Activated gamma-delta T cell (primary cell): ENCODE measurements around the gene PARL.

Experiments
- DNase-seq: peaks from one replicate; lab custom pipeline; 2025; lab: John Stamatoyannopoulos, UW

PARL gene

DNA sequence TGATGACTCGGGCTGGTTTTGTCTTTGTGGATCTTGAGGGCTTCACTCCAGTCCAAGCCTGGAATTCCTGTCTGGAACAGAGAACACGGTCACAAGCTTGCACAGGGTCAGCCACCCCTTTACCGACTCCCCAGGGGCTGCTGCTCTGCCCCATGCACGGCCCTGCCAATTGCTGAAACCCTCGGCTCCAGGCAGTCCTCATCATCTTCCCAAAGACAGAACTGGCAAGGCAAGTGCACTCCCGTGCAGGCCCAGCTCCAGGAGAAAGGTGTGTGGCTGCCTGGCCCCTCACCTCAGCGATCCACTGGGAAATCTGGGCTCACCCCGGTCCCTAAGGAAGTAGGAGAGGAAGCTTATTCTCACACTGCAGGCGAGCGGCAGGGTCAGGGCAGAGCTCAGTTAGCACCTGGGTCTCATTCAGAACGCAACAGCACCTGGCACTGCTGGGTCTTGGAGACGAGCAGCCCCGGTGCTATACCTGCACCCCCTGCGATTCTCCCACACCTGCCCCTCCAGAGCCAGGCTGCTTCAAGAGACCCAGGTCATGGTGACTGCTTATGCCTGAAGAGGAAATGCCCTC, 66.5 kb downstream of the PARL start:
- no peak for DNase-seq

GRCh38 chr3:183817639-183818038, 67.0 kb downstream of the PARL start:
- DNase-seq: no peak

DNA sequence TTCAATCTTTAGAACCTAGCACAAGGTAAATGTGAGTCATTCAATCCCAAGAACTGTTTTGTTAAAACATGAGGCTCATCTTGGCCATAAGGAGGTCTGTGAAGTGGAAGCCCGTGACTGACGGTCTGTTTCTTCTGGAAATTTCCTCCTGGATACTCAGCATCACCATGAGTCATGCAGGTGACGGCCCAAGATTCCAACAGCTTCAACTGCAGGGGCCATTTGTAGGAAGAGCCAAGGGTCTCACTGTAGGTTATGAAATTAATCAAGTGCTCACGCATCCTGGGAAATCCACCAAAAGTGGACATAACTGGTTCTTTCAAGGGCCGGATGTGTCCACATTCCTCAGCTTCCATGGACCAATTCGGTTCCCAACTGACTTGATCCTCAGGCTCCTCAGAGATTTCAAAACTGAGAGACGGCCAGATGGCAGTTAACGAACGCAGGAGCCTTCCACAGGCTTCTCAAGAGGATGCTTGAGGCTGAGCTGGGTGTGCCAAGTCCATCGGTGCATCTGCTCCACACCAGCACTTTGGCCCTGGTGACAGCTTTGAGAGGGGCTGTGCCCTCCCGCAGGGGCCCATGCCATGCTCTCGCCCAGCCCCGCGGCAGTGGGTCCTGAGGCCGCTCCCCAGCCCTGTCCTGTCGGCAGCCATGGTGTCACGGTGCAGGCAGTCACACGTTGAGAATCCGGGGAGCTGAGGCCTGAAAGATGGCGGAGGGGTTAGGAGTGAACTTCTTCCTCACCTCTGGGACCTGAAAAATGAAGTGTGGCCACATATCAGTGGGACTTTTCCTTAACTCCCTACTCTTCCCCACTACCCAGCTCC, 67.8 kb downstream of the PARL start:
- DNase-seq: no peak

DNA sequence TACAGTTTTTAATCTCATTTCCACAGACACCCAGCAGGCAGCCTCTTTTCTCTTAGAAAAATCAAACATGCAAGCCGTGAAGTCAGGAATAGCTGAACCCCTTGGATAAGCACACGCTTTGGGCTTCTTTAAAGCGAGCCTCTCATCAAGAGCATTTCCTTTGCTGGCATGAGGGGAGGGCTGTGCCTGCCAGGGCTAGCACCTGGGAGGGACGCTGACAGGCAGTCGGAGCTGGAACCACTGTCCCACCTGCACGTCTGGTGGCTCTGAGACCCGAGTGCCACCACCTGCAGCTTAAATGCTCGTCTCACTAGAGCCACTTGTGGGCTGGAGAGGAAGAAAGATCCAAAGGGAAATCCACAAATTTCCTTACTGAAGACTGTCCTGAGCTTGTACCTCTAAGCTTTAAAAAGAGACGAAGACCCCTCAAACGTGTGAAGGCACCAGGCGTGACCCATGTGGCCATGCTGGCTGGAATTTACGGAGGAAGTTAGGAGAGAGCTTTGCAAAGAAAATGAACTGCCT, 68.7 kb downstream of the PARL start:
- DNase-seq: no peak

GRCh38 chr3:183815563-183815940, 69.1 kb downstream of the PARL start:
- DNase-seq: no peak

GRCh38 chr3:183814240-183814639, 70.4 kb downstream of the PARL start:
- DNase-seq: no peak

- no peak for DNase-seq
These were observed 71.8 kb downstream of the PARL start for GRCh38 chr3:183812761-183813445.

DNA sequence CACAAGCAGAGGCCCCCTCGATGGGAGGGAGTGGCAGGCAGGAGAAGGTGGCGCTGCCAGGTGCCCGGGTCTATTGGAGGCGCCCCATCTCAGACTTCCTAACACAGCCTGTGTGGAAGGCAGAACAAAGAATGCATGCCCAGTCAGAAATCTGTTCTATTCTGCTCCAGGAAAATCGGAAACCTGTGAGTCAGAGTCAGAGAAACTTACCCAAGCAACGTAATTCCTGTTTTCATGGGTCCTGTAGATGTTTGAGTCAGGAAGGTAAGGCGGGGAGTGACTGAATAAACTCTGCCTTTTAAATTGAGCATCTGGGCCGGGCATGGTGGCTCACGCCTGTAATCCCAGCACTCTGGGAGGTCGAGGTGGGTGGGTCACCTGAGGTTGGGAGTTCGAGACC, 73.0 kb downstream of the PARL start:
- no peak for DNase-seq

DNA sequence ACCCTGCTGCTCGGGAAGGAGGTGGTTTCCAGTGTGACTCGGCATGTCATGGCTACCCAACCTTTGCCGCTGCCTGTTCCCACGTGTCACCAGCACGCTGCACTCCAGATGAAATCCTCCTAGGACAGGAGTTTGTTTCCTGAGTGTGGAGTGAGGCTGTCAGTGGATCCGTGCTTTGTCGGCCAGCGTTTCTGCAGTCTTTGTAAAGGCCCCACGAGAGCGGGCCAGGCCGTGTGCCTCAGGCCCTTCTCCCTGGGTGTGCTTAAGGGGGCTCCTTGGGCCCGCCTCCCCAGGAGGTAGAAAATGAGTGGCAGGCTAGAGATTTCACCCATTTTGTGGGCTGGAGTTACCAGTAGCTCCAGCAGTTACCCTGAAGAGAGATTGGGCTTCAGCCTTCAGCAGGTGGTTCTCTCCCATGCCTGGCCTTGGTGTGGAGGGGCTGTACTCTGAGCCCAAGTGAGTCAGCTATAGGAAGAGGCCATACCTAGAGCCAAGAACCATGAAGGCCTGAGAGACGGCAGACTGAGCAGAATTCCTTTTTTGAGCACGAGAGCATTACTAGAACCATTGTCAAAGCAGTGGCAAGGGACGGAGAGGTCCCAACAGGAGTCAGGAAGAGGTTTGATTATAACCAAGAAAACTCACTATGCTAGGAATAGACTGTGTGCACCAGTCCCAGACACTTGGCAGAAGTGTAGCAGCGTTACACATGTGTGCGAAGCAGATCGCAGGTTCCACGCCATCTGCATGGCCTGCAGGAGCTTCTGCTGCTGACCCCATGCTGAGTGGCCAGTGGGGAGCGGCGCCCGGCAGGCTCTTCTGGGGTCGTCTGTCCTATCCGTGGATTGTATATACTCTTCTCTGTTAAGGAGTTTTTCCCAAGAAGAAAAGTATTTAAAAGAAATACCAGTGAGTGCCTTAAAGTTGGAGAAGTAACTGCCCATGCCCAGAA, 73.8 kb downstream of the PARL start:
- DNase-seq: no peak

GRCh38 chr3:183809270-183809669, 75.4 kb downstream of the PARL start:
- DNase-seq: no peak

DNA sequence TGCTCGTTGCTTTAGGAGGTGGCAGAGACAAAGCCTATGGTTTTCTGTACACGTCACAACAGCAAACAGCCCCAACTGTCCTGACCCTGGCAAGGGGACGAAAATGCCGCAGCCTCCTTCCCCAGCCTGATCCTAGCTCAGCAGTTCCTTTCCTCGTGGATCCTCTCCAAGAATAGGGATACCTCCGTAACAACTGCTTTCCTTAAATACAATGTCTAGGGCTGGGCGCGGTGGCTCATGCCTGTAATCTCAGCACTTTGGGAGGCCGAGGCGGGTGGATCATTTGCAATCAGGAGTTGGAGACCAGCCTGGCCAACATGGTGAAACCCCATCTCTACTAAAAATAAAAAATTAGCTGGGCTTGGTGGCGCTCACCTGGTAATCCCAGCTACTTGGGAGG, 76.3 kb downstream of the PARL start:
- DNase-seq: no peak

GRCh38 chr3:183807881-183808280, 76.8 kb downstream of the PARL start:
- DNase-seq: no peak

- DNase-seq: no peak
These were observed 77.4 kb downstream of the PARL start for GRCh38 chr3:183807209-183807728.

DNA sequence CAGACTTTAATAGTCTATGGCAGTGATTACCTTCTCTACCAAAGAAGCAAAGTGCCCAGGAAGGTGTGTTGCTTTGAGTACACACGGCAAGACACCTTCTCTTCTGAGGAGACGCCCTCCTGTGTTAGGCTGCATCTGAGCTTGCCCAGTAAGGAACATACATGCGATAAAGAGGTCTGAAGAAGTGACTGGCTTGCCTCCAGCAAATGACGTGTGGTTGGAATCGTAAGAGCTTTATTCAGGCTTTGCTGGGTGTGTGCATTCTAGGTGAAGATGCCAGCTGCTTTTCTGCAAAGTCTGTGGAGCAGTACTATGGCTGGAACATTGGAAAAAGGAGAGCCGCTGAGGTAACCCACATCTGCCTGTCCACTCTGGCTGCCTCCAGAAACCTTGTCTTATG, 81.7 kb downstream of the PARL start:
- no peak for DNase-seq

GRCh38 chr3:183801601-183802000, 83.1 kb downstream of the PARL start:
- DNase-seq: no peak

- DNase-seq: no peak
These were observed 84.3 kb downstream of the PARL start for GRCh38 chr3:183800243-183800863.

GRCh38 chr3:183799461-183799860, 85.2 kb downstream of the PARL start:
- DNase-seq: no peak

GRCh38 chr3:183797996-183798395, 86.7 kb downstream of the PARL start:
- DNase-seq: no peak

- no peak for DNase-seq
These were observed 88.3 kb downstream of the PARL start for GRCh38 chr3:183796372-183796771.

DNA sequence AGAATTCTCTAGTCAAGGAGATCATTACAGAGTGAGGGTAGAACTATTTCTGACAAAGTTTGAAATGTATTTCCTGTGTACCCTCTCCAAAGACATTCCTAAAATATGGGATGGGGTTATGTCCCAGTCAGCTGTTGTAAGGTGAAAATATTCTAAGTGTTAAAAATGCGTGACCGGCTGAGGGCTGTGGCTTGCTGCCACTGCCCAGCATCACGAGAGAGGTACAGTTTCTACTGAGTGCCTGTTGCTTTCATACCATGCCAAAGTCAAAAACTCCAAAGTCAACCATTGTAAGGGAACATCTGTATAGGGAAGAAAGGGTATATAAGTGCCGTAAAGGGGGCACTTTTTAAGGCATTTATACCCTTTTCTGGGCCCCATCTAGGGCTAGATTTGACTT, 90.2 kb downstream of the PARL start:
- no peak for DNase-seq

- no peak for DNase-seq
These were observed 91.7 kb downstream of the PARL start for GRCh38 chr3:183792976-183793375.
